ENCODE results near the gene CASP7.

GRCh38 chr10:113743594-113743993, 63.9 kb downstream of the CASP7 start:
- TF ChIP-seq CTCF (conservative IDR thresholded peaks at IDR 0.05 in 1 of 2, IDR thresholded peaks at IDR 0.05 in 1 of 2; ENCODE audit: extremely low read depth in 1 of 2, insufficient read depth in 1 of 2, low read depth in 1 of 2, low read length in 2 of 2): no peak
- TF ChIP-seq EZH2 (IDR thresholded peaks at IDR 0.05; ENCODE audit: borderline replicate concordance, low read length): no peak

Data from mammary epithelial cell (primary cell).